22Rv1 (cell line): ENCODE measurements around the gene CAPZA1.

ENCODE experiments used
- ZFX ChIP-seq: fragments of 450-650 bp; IDR thresholded peaks from 2 replicates; pipeline ENCODE4 v1.6.1; 2017; ENCODE audit warnings: antibody characterized with exemption, borderline replicate concordance
- TF ChIP-seq, protein P1 (sequence below): fragments of 450-650 bp; IDR thresholded peaks from 2 replicates; pipeline ENCODE4 v1.5.1; 2017; ENCODE audit warnings: mild to moderate bottlenecking

DNA sequence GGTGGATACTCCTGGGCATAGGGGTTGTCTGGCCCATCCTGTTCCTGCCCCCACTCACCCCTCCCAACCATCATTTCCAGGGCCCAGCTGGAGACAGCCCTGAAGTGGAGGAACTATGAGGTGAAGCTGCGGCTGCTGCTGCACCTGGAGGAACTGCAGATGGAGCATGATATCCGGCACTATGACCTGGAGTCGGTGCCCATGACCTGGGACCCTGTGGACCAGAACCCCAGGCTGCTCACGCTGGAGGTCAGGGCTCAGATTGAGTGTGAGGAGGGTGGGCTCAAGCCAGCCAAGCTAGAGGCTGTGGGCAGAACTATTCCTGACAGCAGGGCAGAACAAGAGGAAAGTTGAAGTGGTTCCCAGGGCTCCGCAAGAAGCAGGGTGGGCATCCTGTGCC is 73.0 kb downstream of the CAPZA1 start:
- TF ChIP-seq, protein P1, sequence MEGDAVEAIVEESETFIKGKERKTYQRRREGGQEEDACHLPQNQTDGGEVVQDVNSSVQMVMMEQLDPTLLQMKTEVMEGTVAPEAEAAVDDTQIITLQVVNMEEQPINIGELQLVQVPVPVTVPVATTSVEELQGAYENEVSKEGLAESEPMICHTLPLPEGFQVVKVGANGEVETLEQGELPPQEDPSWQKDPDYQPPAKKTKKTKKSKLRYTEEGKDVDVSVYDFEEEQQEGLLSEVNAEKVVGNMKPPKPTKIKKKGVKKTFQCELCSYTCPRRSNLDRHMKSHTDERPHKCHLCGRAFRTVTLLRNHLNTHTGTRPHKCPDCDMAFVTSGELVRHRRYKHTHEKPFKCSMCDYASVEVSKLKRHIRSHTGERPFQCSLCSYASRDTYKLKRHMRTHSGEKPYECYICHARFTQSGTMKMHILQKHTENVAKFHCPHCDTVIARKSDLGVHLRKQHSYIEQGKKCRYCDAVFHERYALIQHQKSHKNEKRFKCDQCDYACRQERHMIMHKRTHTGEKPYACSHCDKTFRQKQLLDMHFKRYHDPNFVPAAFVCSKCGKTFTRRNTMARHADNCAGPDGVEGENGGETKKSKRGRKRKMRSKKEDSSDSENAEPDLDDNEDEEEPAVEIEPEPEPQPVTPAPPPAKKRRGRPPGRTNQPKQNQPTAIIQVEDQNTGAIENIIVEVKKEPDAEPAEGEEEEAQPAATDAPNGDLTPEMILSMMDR = no peak
- no peak for TF ChIP-seq ZFX
